DOHH2 (cell line): ENCODE results near the gene SCUBE1.

Source experiments
- H3F3A ChIP-seq: fragments of 200-600 bp; sonication (generic), shearing (Covaris generic); 2 replicates; pipeline ENCODE4 v1.6.0; 2016; ENCODE audit warnings: antibody characterized with exemption, mild to moderate bottlenecking; ENCODE audit not compliant: control insufficient read depth, insufficient read depth
- H3K27ac ChIP-seq: fragments of 200-600 bp; sonication (generic); 2 replicates; pipeline ENCODE4 v1.5.1; 2014; ENCODE audit warnings: low read depth, mild to moderate bottlenecking, low read length, moderate library complexity
- H3K27me3 ChIP-seq: fragments of 200-600 bp; sonication (generic); 2 replicates; pipeline ENCODE4 v1.6.1; 2014; ENCODE audit warnings: mild to moderate bottlenecking, low read length, mixed read lengths; ENCODE audit not compliant: control insufficient read depth
- H3K36me3 ChIP-seq: fragments of 200-600 bp; sonication (generic); 2 replicates; pipeline ENCODE4 v1.6.1; 2014; ENCODE audit warnings: mild to moderate bottlenecking, low read length, moderate library complexity, mixed read lengths; ENCODE audit not compliant: control insufficient read depth
- H3K4me1 ChIP-seq: fragments of 200-600 bp; sonication (generic); 2 replicates; pipeline ENCODE4 v1.6.1; 2014; ENCODE audit warnings: mild to moderate bottlenecking, low read length, mixed read lengths; ENCODE audit not compliant: control insufficient read depth
- H3K4me2 ChIP-seq: fragments of 200-600 bp; sonication (generic); 2 replicates; pipeline ENCODE4 v1.6.0; 2014; ENCODE audit warnings: mild to moderate bottlenecking, low read length, moderate library complexity
- H3K4me3 ChIP-seq: fragments of 200-600 bp; sonication (generic); 2 replicates; pipeline ENCODE4 v1.5.1; 2014; ENCODE audit warnings: mild to moderate bottlenecking, low read length, mixed read lengths
- H3K79me2 ChIP-seq: fragments of 200-600 bp; sonication (generic); 2 replicates; pipeline ENCODE4 v1.6.1; 2014; ENCODE audit warnings: mild to moderate bottlenecking, low read length, mixed read lengths; ENCODE audit not compliant: control insufficient read depth
- H3K9me2 ChIP-seq: fragments of 200-600 bp; sonication (generic); replicated peaks from 2 replicates; pipeline ENCODE4 v1.6.1; 2014; ENCODE audit warnings: mild to moderate bottlenecking, low read length, mixed read lengths; ENCODE audit not compliant: control insufficient read depth
- H3K9me3 ChIP-seq: fragments of 200-600 bp; sonication (generic); 2 replicates; pipeline ENCODE4 v1.6.1; 2014; ENCODE audit warnings: antibody characterized with exemption, low read length, mixed read lengths; ENCODE audit not compliant: control insufficient read depth, insufficient read depth
- H4K20me1 ChIP-seq: fragments of 200-600 bp; sonication (generic); 2 replicates; pipeline ENCODE4 v1.6.0; 2014; ENCODE audit warnings: low read depth, mild to moderate bottlenecking, antibody characterized with exemption, low read length, moderate library complexity; ENCODE audit not compliant: control insufficient read depth, insufficient read depth
- CTCF ChIP-seq: fragments of 200-600 bp; sonication (generic); IDR thresholded peaks from one replicate; pipeline ENCODE4 v1.5.1; 2014; ENCODE audit warnings: antibody characterized with exemption, mild to moderate bottlenecking, low read depth, low read length; ENCODE audit not compliant: poor library complexity, severe bottlenecking
- EZH2phosphoT487 ChIP-seq: fragments of 200-600 bp; sonication (generic); IDR thresholded peaks from 2 replicates; pipeline ENCODE4 v1.6.1; 2017; ENCODE audit warnings: borderline replicate concordance, mild to moderate bottlenecking, antibody characterized with exemption, low read length, moderate library complexity, mixed read lengths

Gene SCUBE1

DNA sequence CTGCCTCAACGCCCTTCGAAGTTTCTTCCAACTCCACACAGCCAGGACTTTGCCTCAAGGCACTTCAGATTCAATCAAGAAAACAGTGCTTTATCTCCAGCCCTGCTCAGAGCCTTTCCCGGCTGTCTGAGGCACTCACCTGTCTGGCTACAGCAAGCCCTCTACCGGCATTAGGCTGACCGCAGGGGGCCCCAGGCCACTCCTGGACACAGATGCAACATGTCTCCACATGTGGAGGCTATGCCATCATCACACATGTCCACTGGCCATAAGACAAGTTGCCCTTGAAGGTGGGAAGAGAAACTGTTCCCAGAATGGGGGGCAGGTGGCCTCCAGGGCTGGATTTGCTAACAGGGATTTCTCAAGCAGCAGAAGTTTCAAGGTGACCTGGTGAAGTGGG, 10.0 kb downstream of the SCUBE1 start:
- Histone ChIP-seq H3K27ac (no peak overlapping the region), H3K4me2 (no peak overlapping the region), H3K79me2 (no peaks in the 10 kb centered on the region), H3K9me3 (no peaks in the 10 kb centered on the region), H4K20me1 (no peaks in the 10 kb centered on the region), H3K36me3 (no peaks in the 10 kb centered on the region), H3K4me1 (no peaks in the 10 kb centered on the region), H3K4me3 (no peak overlapping the region), H3K27me3 (no peaks in the 10 kb centered on the region), H3K9me2 (no peaks in the 10 kb centered on the region), H3F3A (no peaks in the 10 kb centered on the region)
- TF ChIP-seq CTCF (no peak), EZH2phosphoT487 (no peak)

GRCh38 chr22:43331698-43332097, 11.5 kb downstream of the SCUBE1 start:
- no peak overlapping the region for H3K4me3 ChIP-seq
- H4K20me1 ChIP-seq: no peaks in the 10 kb centered on the region
- no peak overlapping the region for H3K27ac ChIP-seq
- no peaks in the 10 kb centered on the region for H3K79me2 ChIP-seq
- TF ChIP-seq EZH2phosphoT487 (no peak), CTCF (no peak)
- no peaks in the 10 kb centered on the region for H3K9me2 ChIP-seq
- H3K4me1 ChIP-seq: no peaks in the 10 kb centered on the region
- H3K27me3 ChIP-seq: no peaks in the 10 kb centered on the region
- H3F3A ChIP-seq: no peaks in the 10 kb centered on the region
- no peak overlapping the region for H3K4me2 ChIP-seq
- no peaks in the 10 kb centered on the region for H3K36me3 ChIP-seq
- H3K9me3 ChIP-seq: no peaks in the 10 kb centered on the region

DNA sequence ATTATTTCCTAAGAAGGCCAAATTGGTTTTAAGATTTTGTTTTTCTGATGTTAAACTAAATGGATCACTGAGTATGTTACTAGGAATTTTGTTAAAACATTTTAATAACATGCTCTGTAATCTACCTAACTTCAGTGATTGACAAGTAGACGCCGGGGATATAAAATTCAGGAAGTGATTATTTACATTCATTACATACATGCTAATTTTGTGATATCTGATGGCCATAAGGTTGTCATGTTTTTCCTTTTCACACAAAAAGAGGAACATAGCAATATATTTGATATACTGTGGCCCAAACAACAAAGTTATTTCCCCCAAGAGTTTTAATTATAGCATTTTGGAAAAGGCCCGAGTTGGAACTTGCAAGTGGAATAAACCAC, 12.1 kb downstream of the SCUBE1 start:
- Histone ChIP-seq H3K9me2 (no peaks in the 10 kb centered on the region), H4K20me1 (no peaks in the 10 kb centered on the region), H3K4me3 (no peak overlapping the region), H3K27ac (no peak overlapping the region), H3K4me1 (no peaks in the 10 kb centered on the region), H3K36me3 (no peaks in the 10 kb centered on the region), H3F3A (no peaks in the 10 kb centered on the region), H3K9me3 (no peaks in the 10 kb centered on the region), H3K79me2 (no peaks in the 10 kb centered on the region), H3K4me2 (no peak overlapping the region), H3K27me3 (no peaks in the 10 kb centered on the region)
- TF ChIP-seq CTCF (no peak), EZH2phosphoT487 (no peak)
